GM18502 (cell line): ENCODE data around the gene ATP6V0D1.

Source experiments
- ATAC-seq: cut with Tn5 transposase; IDR thresholded peaks from one replicate; pipeline ENCODE4 v1.9.1; 2021; ENCODE audit warnings: mild to moderate bottlenecking; ENCODE audit not compliant: unreplicated experiment, poor library complexity

Gene ATP6V0D1

DNA sequence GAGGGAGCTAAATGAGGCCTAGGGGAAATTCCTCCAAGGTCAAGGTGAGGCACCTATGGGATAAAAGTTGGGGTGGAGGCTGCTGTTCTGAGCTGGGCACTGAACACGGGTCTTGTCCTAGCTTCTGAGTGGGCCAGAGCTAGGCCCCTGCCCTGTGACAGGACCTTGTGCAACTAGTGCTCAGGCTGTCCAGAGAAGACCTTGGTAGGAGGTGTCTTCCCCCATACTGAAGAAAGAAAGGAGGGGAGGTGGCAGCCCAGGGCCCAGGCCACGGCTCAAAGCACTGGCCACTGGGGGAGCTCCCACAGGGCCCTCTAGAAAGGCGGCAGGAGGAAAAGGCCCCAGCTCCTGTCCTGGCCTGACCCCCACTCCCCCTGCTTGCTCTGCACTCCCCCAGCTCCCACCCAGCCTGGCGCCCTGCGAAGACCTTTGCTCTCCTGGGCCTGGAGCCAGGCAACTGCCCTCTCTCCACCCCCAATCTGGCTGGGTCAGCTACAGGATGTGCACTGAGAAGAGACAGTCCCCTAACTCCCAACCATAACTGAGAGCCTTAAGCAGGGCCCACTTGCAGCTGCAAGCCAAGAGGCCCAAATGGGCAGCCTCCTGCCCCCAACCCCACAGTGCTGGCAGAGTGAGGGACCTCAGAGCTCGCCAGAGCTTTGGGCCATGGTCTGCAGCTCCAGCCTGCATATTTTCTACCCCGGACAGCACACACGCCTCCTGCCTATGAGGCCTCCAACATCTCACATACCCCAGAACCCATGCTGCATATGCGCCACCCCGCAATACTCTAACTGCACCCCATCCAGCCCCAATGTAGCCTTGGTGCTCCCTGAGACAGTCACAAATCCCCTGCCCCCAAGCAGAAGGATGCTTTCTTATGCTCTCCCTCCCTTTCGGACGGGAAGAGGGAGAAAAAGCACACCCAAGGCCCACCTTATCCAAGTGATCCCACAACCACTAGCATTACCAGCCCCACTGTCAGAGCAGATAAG, 34.7 kb downstream of the ATP6V0D1 start:
- ATAC-seq: no peak

DNA sequence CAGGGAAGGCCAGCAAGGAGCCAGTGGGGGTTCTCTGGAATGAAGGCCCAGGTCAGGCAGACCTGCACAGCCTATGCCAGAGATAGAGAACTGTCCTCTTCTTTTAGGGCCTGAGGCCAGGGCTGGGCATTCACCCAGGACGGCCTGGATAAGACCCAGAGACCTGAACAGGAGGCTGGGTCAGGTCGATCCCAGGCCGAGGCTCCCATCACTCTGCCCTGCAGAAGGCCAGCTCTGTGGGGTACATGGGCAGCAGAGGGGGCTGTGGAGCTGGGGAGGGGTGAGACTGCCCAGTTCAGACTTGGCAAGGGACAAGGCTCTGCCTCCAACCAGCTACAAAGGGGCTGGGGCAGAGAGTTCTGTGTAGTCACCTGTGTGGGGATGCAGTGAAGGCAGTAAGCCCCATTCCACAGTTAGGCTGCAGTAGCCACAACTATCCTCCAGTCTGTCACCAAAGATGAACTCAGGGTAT, 35.5 kb downstream of the ATP6V0D1 start:
- no peak for ATAC-seq

DNA sequence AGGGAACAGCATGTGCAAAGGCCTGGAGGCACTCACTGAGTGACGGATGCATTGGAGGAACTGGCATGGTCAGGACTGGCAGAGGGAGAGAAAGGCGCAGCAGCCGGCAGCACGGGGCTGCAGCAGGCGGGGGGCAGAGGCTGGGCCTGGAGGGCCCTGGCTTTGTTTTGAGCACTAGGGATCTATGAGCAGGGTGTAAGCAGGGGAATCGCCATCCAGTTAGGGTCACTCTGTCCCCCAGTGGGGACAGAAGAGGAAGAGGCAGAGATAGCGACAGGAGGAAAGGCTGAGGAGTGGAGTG, 35.9 kb downstream of the ATP6V0D1 start:
- no peak for ATAC-seq

GRCh38 chr16:67444259-67445125, 36.5 kb downstream of the ATP6V0D1 start:
- no peak for ATAC-seq

DNA sequence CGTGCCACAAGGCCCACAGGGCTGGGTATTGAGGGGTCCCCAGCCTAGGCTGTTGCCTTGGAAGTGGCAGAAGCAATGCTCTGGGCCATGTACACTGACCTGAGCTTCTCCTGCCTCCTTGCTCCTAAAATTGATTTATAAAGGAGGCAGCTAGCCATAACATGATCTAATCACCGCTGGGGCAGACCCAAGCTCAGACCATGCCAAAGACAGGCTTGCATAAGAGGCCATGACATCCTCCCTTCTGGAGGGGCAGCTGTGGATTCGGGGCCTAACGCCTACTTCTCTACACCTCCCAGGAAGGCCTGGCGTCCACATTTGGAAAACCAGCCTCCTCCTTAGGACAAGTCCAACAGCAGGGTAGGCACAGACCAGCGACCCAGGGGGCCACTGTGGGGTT, 37.7 kb downstream of the ATP6V0D1 start:
- no peak for ATAC-seq

GRCh38 chr16:67442581-67443255, 38.2 kb downstream of the ATP6V0D1 start:
- no peak for ATAC-seq

GRCh38 chr16:67441907-67442306, 39.0 kb downstream of the ATP6V0D1 start:
- no peak for ATAC-seq

DNA sequence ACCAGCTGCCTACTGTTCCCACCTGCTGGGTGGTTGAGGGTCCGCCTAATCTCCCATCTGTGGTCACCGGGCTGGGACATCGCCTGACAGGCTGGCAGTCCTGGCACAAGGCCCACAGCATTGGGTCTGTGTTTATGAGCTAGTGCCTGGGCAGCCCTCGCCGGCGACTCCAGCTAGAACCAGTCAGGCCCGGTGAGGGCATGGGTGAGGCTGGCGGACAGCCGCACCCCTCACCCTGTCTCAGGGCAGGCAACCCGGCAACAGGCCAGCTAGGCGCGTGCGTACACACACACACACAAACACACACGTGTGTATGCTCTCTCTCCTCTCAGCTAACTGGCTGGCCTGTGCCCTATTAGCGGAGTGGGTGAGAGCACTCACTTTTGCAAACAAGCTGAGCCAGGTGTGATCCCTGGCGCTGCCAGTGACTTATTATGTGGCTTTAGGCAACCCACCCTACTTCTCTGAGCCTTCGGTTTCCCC, 39.6 kb downstream of the ATP6V0D1 start:
- no peak for ATAC-seq

DNA sequence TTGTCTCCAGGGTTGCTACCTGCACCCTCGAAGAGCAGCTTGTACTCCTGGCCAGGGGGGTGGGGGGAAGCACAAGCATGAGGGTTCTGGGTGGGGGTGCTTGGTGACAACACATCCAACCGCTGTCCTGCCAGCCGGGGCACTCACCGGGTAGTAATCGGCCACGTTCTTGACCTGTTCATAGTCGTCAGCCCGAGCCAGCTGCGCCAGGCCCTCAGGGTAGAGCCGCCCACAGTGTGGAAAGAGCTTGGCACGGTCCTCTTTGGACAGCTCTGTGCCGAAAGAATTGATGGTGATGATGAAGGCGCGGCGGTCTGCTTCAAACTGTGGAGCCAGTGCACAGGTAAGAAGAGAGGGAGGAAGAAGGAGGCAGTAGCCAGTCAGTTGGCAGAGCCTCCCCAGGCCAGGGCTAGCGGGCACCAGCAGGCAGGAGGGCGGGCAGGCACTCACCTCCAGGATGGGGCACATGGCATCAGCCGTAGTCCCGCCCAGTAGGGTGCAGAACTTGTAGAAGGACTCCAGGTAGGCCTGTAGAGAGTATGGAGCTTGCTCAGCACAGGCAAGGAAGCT, 42.0 kb downstream of the ATP6V0D1 start:
- no peak for ATAC-seq

GRCh38 chr16:67438098-67438791, 42.7 kb downstream of the ATP6V0D1 start:
- no peak for ATAC-seq

- ATAC-seq: no peak
Measured at GRCh38 chr16:67437513-67437912, 43.4 kb downstream of the ATP6V0D1 start.

DNA sequence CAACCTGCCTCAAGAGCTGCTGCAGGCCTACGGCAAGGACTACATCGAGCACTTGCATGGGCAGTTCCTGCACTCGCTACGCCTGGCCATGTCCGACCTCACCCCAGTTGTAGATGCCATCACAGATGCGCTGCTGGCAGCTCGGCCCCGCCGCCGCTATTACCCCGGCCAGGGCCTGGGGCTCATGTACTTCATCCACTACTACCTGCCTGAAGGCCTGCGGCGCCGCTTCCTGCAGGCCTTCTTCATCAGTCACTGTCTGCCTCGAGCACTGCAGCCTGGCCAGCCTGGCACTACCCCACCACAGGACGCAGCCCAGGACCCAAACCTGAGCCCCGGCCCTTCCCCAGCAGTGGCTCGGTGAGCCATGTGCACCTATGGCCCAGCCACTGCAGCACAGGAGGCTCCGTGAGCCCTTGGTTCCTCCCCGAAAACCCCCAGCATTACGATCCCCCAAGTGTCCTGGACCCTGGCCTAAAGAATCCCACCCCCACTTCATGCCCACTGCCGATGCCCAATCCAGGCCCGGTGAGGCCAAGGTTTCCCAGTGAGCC, 44.2 kb downstream of the ATP6V0D1 start:
- ATAC-seq: no peak

DNA sequence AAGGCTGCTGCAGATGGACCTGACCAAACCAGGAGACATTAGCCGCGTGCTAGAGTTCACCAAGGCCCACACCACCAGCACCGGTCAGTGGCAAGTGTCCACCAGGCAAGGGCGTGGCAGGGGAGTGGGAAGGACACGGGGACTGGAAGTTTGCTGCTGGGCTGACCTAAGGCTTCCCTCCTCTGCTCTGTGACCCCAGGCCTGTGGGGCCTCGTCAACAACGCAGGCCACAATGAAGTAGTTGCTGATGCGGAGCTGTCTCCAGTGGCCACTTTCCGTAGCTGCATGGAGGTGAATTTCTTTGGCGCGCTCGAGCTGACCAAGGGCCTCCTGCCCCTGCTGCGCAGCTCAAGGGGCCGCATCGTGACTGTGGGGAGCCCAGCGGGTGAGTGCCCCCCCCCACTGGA, 45.2 kb downstream of the ATP6V0D1 start:
- no peak for ATAC-seq

DNA sequence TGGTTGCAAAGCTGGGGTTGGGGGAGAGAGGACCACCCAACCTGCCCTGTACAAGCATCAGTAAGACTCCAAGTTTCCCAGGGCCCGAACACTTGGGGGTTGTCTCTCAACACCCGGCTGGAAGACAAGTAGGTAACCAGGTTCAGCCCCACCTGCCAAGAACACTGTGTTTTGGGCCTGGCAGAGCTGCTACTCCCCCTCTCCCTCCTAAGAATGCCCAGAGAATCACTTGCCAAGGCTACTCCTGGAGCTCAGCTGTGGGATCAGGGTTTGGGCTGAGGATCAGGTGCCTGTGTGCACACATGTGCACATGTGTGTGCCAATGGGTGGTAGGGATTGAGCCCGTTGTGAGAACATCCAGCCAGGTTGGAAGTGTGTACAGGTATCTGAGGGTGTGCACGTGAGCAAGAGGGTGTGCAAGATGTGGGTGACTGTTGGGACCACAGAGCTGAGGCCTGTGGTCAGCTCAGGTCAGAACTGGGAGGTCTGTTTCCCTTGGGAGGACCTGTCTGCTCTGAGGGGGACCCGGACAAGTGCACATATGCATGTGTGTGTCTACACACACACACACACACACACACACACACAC, 47.7 kb downstream of the ATP6V0D1 start:
- ATAC-seq: no peak

GRCh38 chr16:67432506-67432890, 48.5 kb downstream of the ATP6V0D1 start:
- no peak for ATAC-seq

- no peak for ATAC-seq
Measured at GRCh38 chr16:67431775-67432505, 49.0 kb downstream of the ATP6V0D1 start.

- no peak for ATAC-seq
Measured at GRCh38 chr16:67430977-67431774, 49.8 kb downstream of the ATP6V0D1 start, which contains the start of gene HSD11B2. TSS of gene HSD11B2 (plus strand) at chr16:67431121. CDS start at chr16:67431249, 128 bp downstream.
